Kidney tubule cell (primary cell): ENCODE measurements around the gene TLCD2.
"Not testable (repeated sequence)": the region's sequence is repeated elsewhere in the genome, so short reads cannot be mapped to it uniquely, and the experiment has no call there.

Experiments
- DNase-seq: peaks from one replicate; pipeline ENCODE4 v3.0.0-alpha.2; 2018; ENCODE audit warnings: low spot score

The TLCD2 gene

GRCh38 chr17:1709971-1710806 is at the start of gene TLCD2:
TLCD2 (minus strand) TSS chr17:1710377; CDS start chr17:1710242, 135 bp downstream.
- peak; percentile 73 for DNase-seq

GRCh38 chr17:1759529-1759928 is 49.4 kb upstream of the TLCD2 start:
- no peak for DNase-seq

- no peak for DNase-seq
Measured at GRCh38 chr17:1758807-1759206, 48.6 kb upstream of the TLCD2 start.

DNA sequence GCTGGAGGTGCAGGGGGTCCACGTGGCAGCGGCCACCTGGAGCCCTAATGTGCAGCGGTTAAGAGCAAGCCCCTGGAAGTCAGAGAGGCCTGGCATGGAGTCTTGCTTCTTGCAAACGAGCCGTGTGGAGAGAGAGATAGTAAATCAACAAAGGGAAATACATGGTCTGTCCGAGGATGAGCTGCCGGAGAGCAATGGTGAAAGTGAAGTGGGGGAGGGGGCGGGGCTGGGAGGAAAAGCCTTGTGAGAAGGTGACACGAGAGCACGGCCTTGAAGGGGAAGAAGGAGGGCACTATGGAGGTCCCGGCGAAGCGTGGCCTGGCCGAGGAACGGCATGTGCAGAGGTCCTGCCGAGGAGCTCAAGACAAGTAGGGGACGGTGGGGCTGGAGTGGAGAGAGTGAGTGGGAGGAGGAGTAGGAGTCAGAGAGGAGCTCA is 45.7 kb upstream of the TLCD2 start:
- no peak for DNase-seq

GRCh38 chr17:1755252-1755826 is 45.2 kb upstream of the TLCD2 start:
- DNase-seq: no peak

GRCh38 chr17:1754430-1755112 is 44.4 kb upstream of the TLCD2 start:
- no peak for DNase-seq

DNA sequence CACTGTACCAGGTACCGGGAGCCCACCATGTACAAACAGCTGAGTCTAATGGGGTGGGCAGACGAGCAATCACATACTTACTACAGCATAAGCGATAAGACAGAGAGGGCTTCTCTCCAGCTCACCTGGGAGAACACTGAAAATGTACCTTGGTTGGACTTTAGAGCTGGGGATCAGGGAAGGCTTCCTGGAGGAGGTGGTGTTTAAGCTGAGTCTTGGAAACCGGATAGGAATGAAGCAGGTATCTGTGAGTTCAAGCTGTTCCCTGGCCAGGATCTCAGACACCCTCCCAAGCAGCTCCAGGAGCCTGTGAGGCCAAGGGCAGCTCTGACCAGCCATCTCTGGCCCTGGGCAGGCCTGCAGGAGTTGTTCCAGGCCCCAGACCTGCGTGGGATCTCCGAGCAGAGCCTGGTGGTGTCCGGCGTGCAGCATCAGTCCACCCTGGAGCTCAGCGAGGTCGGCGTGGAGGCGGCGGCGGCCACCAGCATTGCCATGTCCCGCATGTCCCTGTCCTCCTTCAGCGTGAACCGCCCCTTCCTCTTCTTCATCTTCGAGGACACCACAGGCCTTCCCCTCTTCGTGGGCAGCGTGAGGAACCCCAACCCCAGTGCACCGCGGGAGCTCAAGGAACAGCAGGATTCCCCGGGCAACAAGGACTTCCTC is 43.7 kb upstream of the TLCD2 start:
- no peak for DNase-seq

GRCh38 chr17:1752425-1753262 is 42.5 kb upstream of the TLCD2 start:
- DNase-seq: no peak

DNA sequence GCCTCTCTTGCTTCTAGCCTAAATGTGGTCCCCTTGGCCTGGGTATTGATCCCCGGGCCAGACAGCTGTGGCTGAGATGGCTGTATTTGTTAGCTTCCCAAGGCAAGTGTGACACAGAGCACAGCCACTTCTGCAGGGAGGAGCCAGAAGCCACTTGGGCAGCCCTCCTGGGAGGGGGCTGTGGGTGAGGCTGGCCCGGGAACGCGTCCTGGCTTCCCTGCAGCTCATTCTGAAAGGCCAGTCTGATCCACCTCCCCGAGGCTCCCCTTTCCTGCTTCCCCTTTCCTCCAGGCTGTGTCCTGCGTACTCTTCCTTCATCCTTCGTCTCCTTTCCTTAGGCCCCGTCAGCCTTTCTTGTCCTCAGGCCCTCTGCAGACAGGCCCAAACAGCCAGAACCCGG is 40.5 kb upstream of the TLCD2 start:
- no peak for DNase-seq

- DNase-seq: no peak
Measured at GRCh38 chr17:1746975-1747543, 36.9 kb upstream of the TLCD2 start.

DNA sequence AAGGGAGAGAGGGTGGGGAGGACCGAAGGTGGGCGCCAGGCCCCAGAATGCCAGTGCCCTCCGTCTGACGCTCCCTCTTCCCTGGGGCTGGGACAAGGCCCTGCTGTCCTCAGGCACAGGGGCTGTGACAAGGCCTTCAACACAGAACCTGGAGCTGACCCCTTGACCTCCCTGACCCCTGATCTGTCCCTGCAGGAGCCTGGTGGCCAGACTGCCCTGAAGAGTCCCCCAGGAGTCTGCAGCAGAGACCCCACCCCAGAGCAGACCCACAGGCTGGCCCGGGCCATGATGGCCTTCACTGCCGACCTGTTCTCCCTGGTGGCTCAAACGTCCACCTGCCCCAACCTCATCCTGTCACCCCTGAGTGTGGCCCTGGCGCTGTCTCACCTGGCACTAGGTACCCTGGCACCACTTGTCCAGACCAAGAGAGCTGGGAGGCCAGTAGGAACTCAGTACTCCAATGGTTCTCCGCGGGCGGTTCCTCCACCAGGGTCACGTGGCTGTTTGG is 35.4 kb upstream of the TLCD2 start:
- no peak for DNase-seq

DNA sequence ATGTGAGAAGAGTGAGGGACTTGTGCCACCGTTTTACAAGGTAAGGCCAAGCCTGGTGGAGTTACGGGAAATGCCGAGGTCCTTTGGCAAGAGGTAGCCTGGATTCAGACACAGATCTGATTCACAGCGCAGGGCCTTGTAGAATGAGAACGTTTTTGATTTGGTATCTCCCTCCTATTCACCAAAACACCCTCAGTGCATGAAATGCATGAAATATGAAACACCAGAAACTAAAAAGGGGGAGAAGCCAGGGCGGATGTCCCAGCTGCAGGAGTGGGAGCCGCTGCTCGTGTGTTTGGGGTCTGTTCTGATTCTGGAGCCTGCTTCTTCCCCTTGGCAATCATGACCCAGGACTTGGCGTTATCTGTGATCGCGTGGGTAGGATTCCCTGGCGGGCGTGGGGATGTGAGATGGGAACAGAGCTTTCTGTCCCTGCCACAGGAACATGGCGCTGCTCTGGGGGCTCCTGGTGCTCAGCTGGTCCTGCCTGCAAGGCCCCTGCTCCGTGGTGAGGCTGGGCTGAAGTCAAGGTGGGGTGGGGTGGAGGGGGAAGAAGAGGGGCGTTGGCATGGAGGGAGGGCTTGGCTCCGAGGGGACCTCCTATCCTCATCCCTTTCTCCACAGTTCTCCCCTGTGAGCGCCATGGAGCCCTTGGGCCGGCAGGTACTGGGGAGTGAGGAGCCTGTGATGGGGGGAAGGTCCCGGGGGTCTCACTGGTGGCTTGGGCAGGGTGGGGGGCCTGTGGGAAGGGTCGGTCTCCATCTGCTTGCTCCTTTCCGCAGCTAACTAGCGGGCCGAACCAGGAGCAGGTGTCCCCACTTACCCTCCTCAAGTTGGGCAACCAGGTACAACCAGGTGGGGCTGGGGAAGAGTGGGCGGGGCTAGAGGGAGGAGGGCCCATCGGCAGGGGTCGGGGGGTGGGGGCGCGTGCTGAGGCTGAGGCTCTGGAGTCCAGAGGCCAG is 34.7 kb upstream of the TLCD2 start:
- no peak for DNase-seq

GRCh38 chr17:1743088-1743439 is 32.9 kb upstream of the TLCD2 start:
- no peak for DNase-seq

DNA sequence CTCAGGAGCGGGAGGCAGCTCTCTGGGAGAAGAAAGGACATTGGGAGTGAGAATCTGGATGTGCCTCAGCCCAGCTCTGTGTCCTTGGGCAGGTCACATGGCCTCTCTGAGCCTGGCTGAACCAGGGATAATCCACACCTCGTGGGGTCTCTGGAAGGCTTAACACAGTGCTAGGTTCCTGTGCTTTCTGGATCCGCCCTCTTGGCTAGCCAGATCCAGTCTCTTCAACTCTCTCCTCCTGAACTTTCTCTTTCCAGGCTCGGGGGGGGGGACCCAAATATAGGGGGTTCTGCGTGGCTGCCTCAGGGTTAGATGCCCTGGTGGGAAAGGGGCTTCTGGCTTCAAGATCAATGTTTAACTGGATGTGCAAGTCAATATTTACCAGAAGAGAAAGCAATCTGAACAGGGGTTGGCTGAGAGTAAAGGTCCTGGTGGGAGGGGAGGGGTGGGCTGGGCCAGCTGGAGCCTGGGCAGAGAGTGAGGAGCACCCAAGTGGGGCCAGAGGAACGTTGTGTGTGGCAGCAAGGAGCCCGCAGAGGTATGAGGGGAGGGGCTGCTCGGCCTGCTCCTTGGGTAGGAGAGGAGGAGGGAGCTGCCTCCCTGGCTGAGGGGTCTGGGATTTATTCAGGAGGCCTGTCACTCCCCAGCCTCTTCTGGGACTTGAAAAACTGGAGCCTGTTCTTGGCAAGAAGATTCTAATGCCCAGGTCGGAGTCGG is 32.4 kb upstream of the TLCD2 start, which contains the start of gene SERPINF2:
SERPINF2 (plus strand) TSS at position 501 of the 717 bp plus-strand sequence. CDS start 2,125 bp downstream, outside the sequence.
- DNase-seq: peak; percentile 17

DNA sequence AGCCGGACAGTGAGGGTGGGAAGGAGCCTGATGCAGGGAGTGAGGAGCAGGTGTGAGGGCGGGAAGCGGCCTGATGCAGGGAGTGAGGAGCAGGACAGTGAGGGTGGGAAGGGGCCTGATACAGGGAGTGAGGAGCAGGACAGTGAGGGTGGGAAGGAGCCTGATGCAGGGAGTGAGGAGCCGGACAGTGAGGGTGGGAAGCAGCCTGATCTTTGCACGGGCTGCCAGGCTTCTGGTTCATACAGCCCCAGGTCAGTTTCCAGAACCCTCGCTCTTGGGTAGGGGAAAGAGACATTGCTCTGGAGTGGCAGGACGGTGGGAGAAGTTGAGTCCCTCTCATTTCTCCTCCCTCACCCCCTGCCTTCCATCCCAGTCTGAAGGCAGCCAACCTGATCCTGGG is 31.7 kb upstream of the TLCD2 start:
- not testable (repeated sequence) for DNase-seq

DNA sequence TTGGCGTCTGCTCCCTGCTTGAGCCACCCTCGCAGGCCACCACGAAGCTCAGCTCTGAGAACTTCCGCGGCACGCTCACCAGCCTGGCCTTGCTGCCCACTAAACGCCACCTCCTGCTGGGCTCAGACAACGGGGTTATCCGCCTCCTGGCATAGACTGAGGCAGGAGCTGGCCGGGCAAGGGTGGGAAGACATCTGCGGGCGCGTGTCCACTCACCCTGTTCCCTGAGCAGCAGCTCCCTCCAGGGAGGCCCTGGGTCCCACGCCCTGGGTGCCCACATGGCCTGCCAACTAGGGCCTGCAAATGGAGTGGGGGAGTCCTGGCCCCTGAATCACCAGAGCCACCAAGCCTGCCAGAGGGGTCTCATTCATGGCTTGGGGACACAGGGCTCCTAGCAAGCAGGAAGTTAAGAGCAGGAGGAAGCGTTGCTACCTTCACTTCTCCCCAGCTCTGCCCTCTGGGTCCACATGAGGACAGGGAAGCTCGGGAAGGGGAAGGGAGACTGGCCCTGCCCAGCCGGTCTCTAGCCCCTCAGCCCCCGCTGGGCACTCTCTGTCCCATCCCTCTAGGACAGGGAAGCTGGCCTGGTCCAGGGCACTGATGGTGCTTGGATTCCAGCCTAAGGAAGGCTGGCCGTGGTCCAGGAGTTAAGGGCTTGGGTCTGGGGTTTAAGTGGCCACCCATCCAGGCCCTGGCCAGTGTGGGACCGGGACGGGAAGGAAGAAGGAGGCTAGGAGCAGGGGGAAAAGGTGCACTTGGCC is 27.5 kb upstream of the TLCD2 start:
- DNase-seq: no peak

DNA sequence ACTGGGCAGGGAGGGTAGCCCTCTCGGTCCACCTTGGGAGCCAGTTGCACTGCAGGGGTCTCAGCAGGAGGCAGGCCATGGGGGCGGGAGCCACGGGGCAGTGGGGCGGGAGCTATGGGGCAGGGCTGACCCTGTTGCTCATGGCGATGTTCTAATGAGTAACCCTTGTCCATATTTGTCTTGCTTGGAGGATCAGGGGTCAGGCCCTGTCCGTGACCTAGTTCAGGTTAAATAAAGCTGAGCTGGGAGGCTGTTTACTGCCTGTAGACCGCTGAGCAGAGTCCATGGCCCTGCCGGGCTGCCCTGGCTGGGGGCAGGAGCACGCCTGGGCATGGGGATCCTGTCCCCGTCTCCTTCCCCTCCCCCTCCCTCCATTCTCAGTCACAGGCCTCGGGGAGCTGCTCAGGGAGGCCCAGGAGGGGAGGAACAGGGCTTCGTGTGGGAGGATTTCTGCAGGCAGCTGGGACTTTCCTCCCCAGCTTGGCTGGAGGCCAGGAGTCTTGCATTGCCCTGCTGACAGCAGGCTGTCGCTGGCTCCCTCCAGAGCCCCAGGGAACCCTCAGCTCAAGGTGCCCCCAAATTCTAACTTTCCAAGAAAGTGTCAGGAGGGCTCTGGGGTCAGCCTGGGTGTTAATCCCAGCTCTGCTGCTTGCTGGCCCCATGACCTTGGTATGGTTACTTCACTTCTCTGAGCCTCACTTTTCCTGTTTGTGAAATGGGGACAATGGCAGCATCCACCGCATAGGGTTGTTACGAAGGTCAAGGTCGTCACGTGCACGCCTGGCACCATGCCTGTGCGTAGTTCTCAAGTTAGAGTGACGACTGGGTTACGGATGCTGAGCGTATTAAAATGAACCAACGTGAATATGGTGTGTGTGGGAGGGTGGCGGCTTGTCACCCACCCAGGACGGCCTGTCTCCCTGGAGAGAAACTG is 26.4 kb upstream of the TLCD2 start:
- peak; percentile 85 for DNase-seq
